CD8-positive, alpha-beta memory T cell (primary cell): ENCODE measurements around the gene TPRX2. TPM values are rescaled to one million over a fixed set of nuclear protein-coding genes. Genes with fewer than 3 reads are reported as not detected.
A peak's percentile ranks its signal among the peaks of the same experiment; 100 is the strongest.
"Not testable (repeated sequence)": the region's sequence is repeated elsewhere in the genome, so short reads cannot be mapped to it uniquely, and the experiment has no call there.

Source experiments
- CTCF ChIA-PET: fragments of 350-600 bp; sonication (Branson Sonifier 250); formaldehyde crosslinking; loops from one replicate; lab custom pipeline; 2021; ENCODE audit warnings: antibody characterized with exemption; lab: Charles Lee
- POLR2A ChIA-PET: fragments of 350-600 bp; sonication (Branson Sonifier 250); formaldehyde crosslinking; loops from one replicate; lab custom pipeline; 2021; ENCODE audit warnings: antibody characterized with exemption; lab: Charles Lee
- DNase-seq, 5 donors: peaks; one replicate each; pipeline versions ENCODE4 v3.0.0 to v3.0.0-alpha.2; 2020 to 2022; ENCODE audit warnings: mixed read lengths in 1 of 5
- H3K27ac ChIP-seq: one replicate; pipeline ENCODE4 v1.7.0; 2013; ENCODE audit warnings: low read depth, mild to moderate bottlenecking, low read length, moderate library complexity
- H3K27me3 ChIP-seq: 2 replicates; pipeline ENCODE4 v1.7.0; 2013; ENCODE audit warnings: low read length, mild to moderate bottlenecking; ENCODE audit not compliant: insufficient read depth, poor library complexity, severe bottlenecking
- H3K36me3 ChIP-seq: 2 replicates; pipeline ENCODE4 v1.7.0; 2013; ENCODE audit warnings: mild to moderate bottlenecking, low read length, moderate library complexity; ENCODE audit not compliant: insufficient read depth
- H3K4me1 ChIP-seq: 2 replicates; pipeline ENCODE4 v1.7.0; 2013; ENCODE audit warnings: mild to moderate bottlenecking, low read length, moderate library complexity; ENCODE audit not compliant: insufficient read depth
- H3K4me3 ChIP-seq: 2 replicates; pipeline ENCODE4 v1.7.0; 2013; ENCODE audit warnings: mild to moderate bottlenecking, low read length
- H3K9me3 ChIP-seq: 2 replicates; pipeline ENCODE4 v1.7.0; 2013; ENCODE audit warnings: mild to moderate bottlenecking, low read length
- H3K27ac Mint-ChIP-seq, 8 donors: one replicate each; pipeline ENCODE4 v1.8.0; 2020 to 2021; ENCODE audit warnings: mixed read lengths in 8 of 8, mild to moderate bottlenecking in 6 of 8, inconsistent platforms in 3 of 8, moderate library complexity in 3 of 8
- H3K27me3 Mint-ChIP-seq, 2 donors: one replicate each; pipeline ENCODE4 v1.8.0; 2020 to 2021; ENCODE audit warnings: mixed read lengths in 2 of 2, mild to moderate bottlenecking in 1 of 2, moderate library complexity in 1 of 2
- H3K36me3 Mint-ChIP-seq, 3 donors: one replicate each; pipeline ENCODE4 v1.8.0; 2020 to 2021; ENCODE audit warnings: mixed read lengths in 3 of 3, inconsistent platforms in 1 of 3, mild to moderate bottlenecking in 1 of 3
- H3K4me1 Mint-ChIP-seq, 3 donors: one replicate each; pipeline ENCODE4 v1.8.0; 2020 to 2021; ENCODE audit warnings: mixed read lengths in 3 of 3, inconsistent platforms in 1 of 3, mild to moderate bottlenecking in 1 of 3
- H3K4me3 Mint-ChIP-seq, 7 donors: one replicate each; pipeline ENCODE4 v1.8.0; 2020 to 2021; ENCODE audit warnings: mixed read lengths in 7 of 7, mild to moderate bottlenecking in 6 of 7, moderate library complexity in 4 of 7, inconsistent platforms in 2 of 7
- H3K9me3 Mint-ChIP-seq, 5 donors: one replicate each; pipeline ENCODE4 v1.8.0; 2020 to 2022; ENCODE audit warnings: mixed read lengths in 5 of 5, mild to moderate bottlenecking in 3 of 5, moderate library complexity in 2 of 5, inconsistent platforms in 1 of 5
- polyA plus RNA-seq: library from polyadenylated mRNA; unstranded; fragments of 300-500 nt; fragmentation: Illumina TruSeq; gene quantifications from one replicate; pipeline ENCODE4 v1.2.3, GENCODE V29; 2021
- total RNA-seq, 2 experiments: library from RNA; stranded (reverse); gene quantifications; one replicate each; pipeline ENCODE4 v1.2.3, GENCODE V29; 2021

The TPRX2 gene
- total and polyA plus RNA-seq, 3 experiments from 2014 or later = not detected

GRCh38 chr19:47848823-47849473, 10.1 kb upstream of the TPRX2 start:
- Histone ChIP-seq H3K36me3 (no peaks in the 10 kb centered on the region), H3K27me3 (peaks cover 13% of the 10 kb centered on the region), H3K9me3 (no peaks in the 10 kb centered on the region), H3K4me3 (no peak overlapping the region), H3K27ac (no peak overlapping the region), H3K4me1 (no peaks in the 10 kb centered on the region)
- ChIA-PET CTCF (interaction anchor here (0.8 kb wide), 1 partner anchor 31 kb away, joined by 3 read pairs; no protein-coding TSS in a partner anchor), POLR2A (no interaction called here)
- no peaks in the 10 kb centered on the region for H3K36me3 Mint-ChIP-seq
- no peak for DNase-seq
- peaks cover 49 to 61% of the 10 kb centered on the region in 2 donors for H3K27me3 Mint-ChIP-seq
- H3K9me3 Mint-ChIP-seq = no peaks in the 10 kb centered on the region
- peaks cover 3 to 10% (median 7%) of the 10 kb centered on the region in 3 donors for H3K4me1 Mint-ChIP-seq
- no peak overlapping the region for H3K27ac Mint-ChIP-seq
- peak overlapping the region in 1 of 7 donors; percentile 24 for H3K4me3 Mint-ChIP-seq

- Mint-ChIP-seq H3K27me3 (peaks cover 49 to 66% of the 10 kb centered on the region in 2 donors), H3K9me3 (no peaks in the 10 kb centered on the region), H3K4me3 (no peak overlapping the region), H3K4me1 (peaks cover 6 to 10% (median 8%) of the 10 kb centered on the region in 3 donors), H3K36me3 (no peaks in the 10 kb centered on the region), H3K27ac (no peak overlapping the region)
- ChIA-PET CTCF (interaction anchor here (0.8 kb wide), 1 partner anchor 88 kb away, joined by 3 read pairs; no protein-coding TSS in a partner anchor), POLR2A (no interaction called here)
- Histone ChIP-seq H3K36me3 (no peaks in the 10 kb centered on the region), H3K4me3 (no peak overlapping the region), H3K27me3 (peaks cover 13% of the 10 kb centered on the region), H3K4me1 (no peaks in the 10 kb centered on the region), H3K9me3 (no peaks in the 10 kb centered on the region), H3K27ac (no peak overlapping the region)
- DNase-seq = no peak
Measured at GRCh38 chr19:47853003-47853402, 6.0 kb upstream of the TPRX2 start.

GRCh38 chr19:47854459-47854858, 4.6 kb upstream of the TPRX2 start:
- CTCF ChIA-PET = no interaction called here
- no peak overlapping the region for H3K4me3 Mint-ChIP-seq

GRCh38 chr19:47858231-47858630, 804 bp upstream of the TPRX2 start:
- H3K27me3 ChIP-seq = not testable (repeated sequence)

More at GRCh38 chr19:47854459-47854858, 4.6 kb upstream of the TPRX2 start:
- Mint-ChIP-seq H3K4me1 (peaks cover 3 to 4% (median 3%) of the 10 kb centered on the region in 3 donors), H3K36me3 (no peaks in the 10 kb centered on the region), H3K27ac (no peak overlapping the region), H3K27me3 (peaks cover 40 to 59% of the 10 kb centered on the region in 2 donors), H3K9me3 (peaks cover 0 to 2% (median 0%) of the 10 kb centered on the region in 5 donors)
- Histone ChIP-seq H3K9me3 (no peaks in the 10 kb centered on the region), H3K4me3 (no peak overlapping the region), H3K27ac (no peak overlapping the region), H3K4me1 (no peaks in the 10 kb centered on the region), H3K27me3 (no peaks in the 10 kb centered on the region), H3K36me3 (no peaks in the 10 kb centered on the region)
- no peak for DNase-seq
- POLR2A ChIA-PET = no interaction called here

GRCh38 chr19:47859838-47860237, 803 bp downstream of the TPRX2 start:
- H3K9me3 Mint-ChIP-seq, H3K9me3 ChIP-seq, POLR2A ChIA-PET, CTCF ChIA-PET, DNase-seq, H3K4me1 Mint-ChIP-seq, H3K4me3 ChIP-seq, H3K4me3 Mint-ChIP-seq, H3K36me3 Mint-ChIP-seq, H3K27ac ChIP-seq, H3K27me3 ChIP-seq, H3K36me3 ChIP-seq, H3K27ac Mint-ChIP-seq, H3K4me1 ChIP-seq: not testable (repeated sequence)
- peaks cover 25 to 45% of the 10 kb centered on the region in 2 donors for H3K27me3 Mint-ChIP-seq

More at GRCh38 chr19:47858231-47858630, 804 bp upstream of the TPRX2 start:
- DNase-seq, H3K9me3 Mint-ChIP-seq, H3K4me3 Mint-ChIP-seq, POLR2A ChIA-PET, H3K36me3 ChIP-seq, H3K36me3 Mint-ChIP-seq, H3K4me3 ChIP-seq, H3K9me3 ChIP-seq, H3K27ac Mint-ChIP-seq, H3K27ac ChIP-seq, H3K4me1 ChIP-seq, H3K4me1 Mint-ChIP-seq, CTCF ChIA-PET: not testable (repeated sequence)
- peaks cover 28 to 50% of the 10 kb centered on the region in 2 donors for H3K27me3 Mint-ChIP-seq

- DNase-seq = no peak
- peaks cover 0 to 4% (median 0%) of the 10 kb centered on the region in 3 donors for H3K36me3 Mint-ChIP-seq
- H3K4me3 Mint-ChIP-seq = no peak overlapping the region
- H3K9me3 Mint-ChIP-seq = peaks cover 0 to 9% (median 3%) of the 10 kb centered on the region in 5 donors
- Histone ChIP-seq H3K27me3 (no peaks in the 10 kb centered on the region), H3K4me1 (no peaks in the 10 kb centered on the region), H3K27ac (no peak overlapping the region), H3K36me3 (no peaks in the 10 kb centered on the region), H3K9me3 (no peaks in the 10 kb centered on the region), H3K4me3 (no peak overlapping the region)
- ChIA-PET CTCF (interaction anchor here (0.6 kb wide), 1 partner anchor 61 kb away, joined by 3 read pairs; no protein-coding TSS in a partner anchor), POLR2A (no interaction called here)
- H3K27me3 Mint-ChIP-seq = peaks cover 21 to 45% of the 10 kb centered on the region in 2 donors
- H3K27ac Mint-ChIP-seq = peak overlapping the region in 1 of 8 donors; percentile 85
- peaks cover 0 to 4% (median 0%) of the 10 kb centered on the region in 3 donors for H3K4me1 Mint-ChIP-seq
Measured at GRCh38 chr19:47860602-47861297, 1.7 kb downstream of the TPRX2 start.

- CTCF ChIA-PET = no interaction called here
- H3K4me3 Mint-ChIP-seq = no peak overlapping the region
- DNase-seq = no peak
- no peaks in the 10 kb centered on the region for H3K27me3 ChIP-seq
- no peaks in the 10 kb centered on the region for H3K4me1 ChIP-seq
- POLR2A ChIA-PET = no interaction called here
- no peak overlapping the region for H3K27ac Mint-ChIP-seq
- H3K4me1 Mint-ChIP-seq = peaks cover 0 to 4% (median 0%) of the 10 kb centered on the region in 3 donors
- H3K36me3 ChIP-seq = no peaks in the 10 kb centered on the region
- H3K27me3 Mint-ChIP-seq = peaks cover 17 to 39% of the 10 kb centered on the region in 2 donors
- H3K4me3 ChIP-seq = no peak overlapping the region
- H3K9me3 ChIP-seq = no peaks in the 10 kb centered on the region
- no peak overlapping the region for H3K27ac ChIP-seq
- peaks cover 0 to 9% (median 3%) of the 10 kb centered on the region in 5 donors for H3K9me3 Mint-ChIP-seq
- peaks cover 0 to 4% (median 0%) of the 10 kb centered on the region in 3 donors for H3K36me3 Mint-ChIP-seq
Measured at GRCh38 chr19:47861630-47862029, 2.6 kb downstream of the TPRX2 start.

GRCh38 chr19:47863514-47863936, 4.5 kb downstream of the TPRX2 start:
- peaks cover 0 to 4% (median 0%) of the 10 kb centered on the region in 3 donors for H3K4me1 Mint-ChIP-seq
- H3K27me3 Mint-ChIP-seq = peaks cover 13 to 27% of the 10 kb centered on the region in 2 donors
- Histone ChIP-seq H3K27me3 (no peaks in the 10 kb centered on the region), H3K4me3 (no peak overlapping the region), H3K4me1 (no peaks in the 10 kb centered on the region), H3K9me3 (no peaks in the 10 kb centered on the region), H3K36me3 (no peaks in the 10 kb centered on the region), H3K27ac (no peak overlapping the region)
- ChIA-PET CTCF (interaction anchor here (1.1 to 1.5 kb wide), 4 partner anchors 11 to 98 kb away, joined by 3 to 4 read pairs (median 4); no protein-coding TSS in a partner anchor), POLR2A (no interaction called here)
- peak; percentile 53 to 77 (median 65) for DNase-seq
- peaks cover 0 to 4% (median 0%) of the 10 kb centered on the region in 3 donors for H3K36me3 Mint-ChIP-seq
- no peak overlapping the region for H3K4me3 Mint-ChIP-seq
- H3K9me3 Mint-ChIP-seq = peaks cover 0 to 7% (median 3%) of the 10 kb centered on the region in 5 donors
- peak overlapping the region in 1 of 8 donors; percentile 41 for H3K27ac Mint-ChIP-seq
